Transverse colon (tissue), 4 donors: ENCODE measurements around the gene FGF7. TPM values are rescaled to one million over a fixed set of nuclear protein-coding genes. Genes with fewer than 3 reads are reported as not detected.
"Not testable (repeated sequence)": the region's sequence is repeated elsewhere in the genome, so short reads cannot be mapped to it uniquely, and the experiment has no call there.

ENCODE experiments used
- DNase-seq: peaks from one replicate; pipeline ENCODE4 v3.0.0-alpha.2; 2019
- H3K27ac ChIP-seq, 4 donors: fragments of 200-600 bp; sonication (generic); 2 replicates each; pipeline ENCODE4 v1.5.1; 2016 to 2018; ENCODE audit warnings: inconsistent platforms in 4 of 4
- H3K27me3 ChIP-seq: fragments of 200-600 bp; sonication (generic); 2 replicates; pipeline ENCODE4 v1.5.1; 2017; ENCODE audit warnings: inconsistent platforms
- H3K36me3 ChIP-seq, 4 donors: fragments of 200-600 bp; sonication (generic); 2 replicates each; pipeline ENCODE4 v1.5.1; 2017 to 2019; ENCODE audit warnings: inconsistent platforms in 4 of 4
- H3K4me1 ChIP-seq, 4 donors: fragments of 200-600 bp; sonication (generic); 2 replicates each; pipeline ENCODE4 v1.5.1; 2017 to 2020; ENCODE audit warnings: inconsistent platforms in 4 of 4
- H3K4me3 ChIP-seq, 4 donors: fragments of 200-600 bp; sonication (generic); 1 replicate in 1 of 4; 2 replicates in 3 of 4; pipeline versions ENCODE4 v1.5.1 to v1.6.1; 2017 to 2019; ENCODE audit warnings: inconsistent platforms in 4 of 4
- H3K9me3 ChIP-seq, 2 donors: fragments of 200-600 bp; sonication (generic); 2 replicates each; pipeline ENCODE4 v1.5.1; 2017 to 2019; ENCODE audit warnings: inconsistent platforms in 2 of 2
- CTCF ChIP-seq, 5 experiments: fragments of 200-600 bp in 3 of 5; fragments of 450-650 bp in 2 of 5; sonication (generic) in 3 of 5; IDR thresholded peaks; 1 replicate in 2 of 5; 2 replicates in 3 of 5; pipeline ENCODE4 v1.5.1; 2016 to 2017; ENCODE audit warnings: antibody characterized with exemption in 5 of 5, inconsistent platforms in 3 of 5, mild to moderate bottlenecking in 2 of 5, moderate library complexity in 1 of 5
- EP300 ChIP-seq: sonication (generic); formaldehyde crosslinking; IDR thresholded peaks from one replicate; pipeline ENCODE4 v1.6.1; 2017; ENCODE audit warnings: antibody characterized with exemption, low read depth
- POLR2A ChIP-seq: fragments of 450-650 bp; IDR thresholded peaks from one replicate; pipeline ENCODE4 v1.6.1; 2016; ENCODE audit warnings: antibody characterized with exemption, mild to moderate bottlenecking, moderate library complexity
- POLR2AphosphoS5 ChIP-seq, 3 donors: sonication (generic); formaldehyde crosslinking; IDR thresholded peaks; one replicate each; pipeline ENCODE4 v1.6.1; 2016; ENCODE audit warnings: antibody characterized with exemption in 3 of 3
- WGBS, 2 donors: methylation state at CpG; one replicate each; pipeline ENCODE4 v1.1.5; 2018; ENCODE audit warnings: low coverage in 1 of 2; 5-methylcytosine and 5-hydroxymethylcytosine counted together
- in situ Hi-C, 4 donors: fragments of 200-750 bp; cut with MboI; loops; one replicate each; pipeline versions ENCODE4 v1.15.0 to v1.15.1; 2017; ENCODE audit warnings: low sequenced_read_pairs in 3 of 4, low pct_ligation_motif_present in 1 of 4, low pct_unique_long_range_greater_than_20kb in 1 of 4
- intact Hi-C: fragments of 100-400 bp; cut with DNase I; formaldehyde crosslinking; loops from one replicate; pipeline ENCODE4 v1.15.1; 2023; ENCODE audit warnings: low total_unique reads
- total RNA-seq, 4 donors: library from RNA; depleted of rRNA; stranded (reverse); fragments of >200 nt; gene quantifications; one replicate each; pipeline ENCODE4 v1.1.0, GENCODE V29; 2016

Gene FGF7
- total RNA-seq, 4 donors from 2014 or later = 11.2 to 18.6 (median 17.9) TPM

GRCh38 chr15:49473031-49473430 lies 50.0 kb downstream of the FGF7 start:
- Histone ChIP-seq H3K27ac (no peak overlapping the region), H3K4me3 (no peak overlapping the region), H3K27me3 (no peaks in the 10 kb centered on the region), H3K4me1 (peaks cover 0 to 17% (median 0%) of the 10 kb centered on the region in 4 donors), H3K9me3 (no peaks in the 10 kb centered on the region), H3K36me3 (no peaks in the 10 kb centered on the region)
- intact Hi-C loops = no loop called here
- TF ChIP-seq CTCF (IDR thresholded peaks at IDR 0.05) (no peak), POLR2AphosphoS5 (IDR thresholded peaks at IDR 0.05) (no peak), EP300 (no peak), POLR2A (no peak)
- WGBS, 2 donors = 47 to 60% methylated on average over 1 of the region's 1 CpG
- DNase-seq = no peak
- in situ Hi-C loops = no loop called here

GRCh38 chr15:49478021-49478420 lies 55.0 kb downstream of the FGF7 start:
- H3K27ac ChIP-seq, H3K27me3 ChIP-seq, H3K4me3 ChIP-seq, H3K4me1 ChIP-seq, in situ Hi-C loops, H3K9me3 ChIP-seq, H3K36me3 ChIP-seq, intact Hi-C loops, DNase-seq: not testable (repeated sequence)
- 69 to 92% methylated on average over 3 to 4 of the region's 4 CpGs for WGBS, 2 donors

GRCh38 chr15:49478982-49479381 lies 55.9 kb downstream of the FGF7 start:
- intact Hi-C loops, H3K27ac ChIP-seq, in situ Hi-C loops, DNase-seq, H3K4me1 ChIP-seq, H3K36me3 ChIP-seq, H3K27me3 ChIP-seq, H3K4me3 ChIP-seq, H3K9me3 ChIP-seq: not testable (repeated sequence)

GRCh38 chr15:49485401-49485800 lies 62.4 kb downstream of the FGF7 start:
- 77 to 78% methylated on average over 1 of the region's 1 CpG for WGBS, 2 donors
- not testable (repeated sequence) for DNase-seq

GRCh38 chr15:49490966-49491365 lies 67.9 kb downstream of the FGF7 start:
- Histone ChIP-seq H3K4me3 (no peak overlapping the region), H3K27ac (no peak overlapping the region), H3K9me3 (no peaks in the 10 kb centered on the region), H3K27me3 (no peaks in the 10 kb centered on the region), H3K4me1 (no peaks in the 10 kb centered on the region), H3K36me3 (no peaks in the 10 kb centered on the region)
- in situ Hi-C loops = no loop called here
- intact Hi-C loops = no loop called here
- DNase-seq = no peak
- TF ChIP-seq CTCF (IDR thresholded peaks at IDR 0.05) = no peak
- no peak for TF ChIP-seq POLR2AphosphoS5 (IDR thresholded peaks at IDR 0.05)
- TF ChIP-seq EP300 = no peak
- TF ChIP-seq POLR2A = no peak
- 54 to 86% methylated on average over 1 of the region's 1 CpG for WGBS, 2 donors

More at GRCh38 chr15:49485401-49485800, 62.4 kb downstream of the FGF7 start:
- H3K27me3 ChIP-seq, intact Hi-C loops, in situ Hi-C loops, H3K9me3 ChIP-seq, H3K4me3 ChIP-seq, H3K27ac ChIP-seq, H3K4me1 ChIP-seq, H3K36me3 ChIP-seq: not testable (repeated sequence)

GRCh38 chr15:49492151-49492550 lies 69.1 kb downstream of the FGF7 start:
- no peak for DNase-seq
- intact Hi-C loops (no loop called here), in situ Hi-C loops (no loop called here)
- H3K4me3 ChIP-seq = no peak overlapping the region
- no peaks in the 10 kb centered on the region for H3K36me3 ChIP-seq
- no peak for TF ChIP-seq EP300
- no peak for TF ChIP-seq CTCF (IDR thresholded peaks at IDR 0.05)
- TF ChIP-seq POLR2A = no peak
- no peak for TF ChIP-seq POLR2AphosphoS5 (IDR thresholded peaks at IDR 0.05)
- no peaks in the 10 kb centered on the region for H3K27me3 ChIP-seq
- H3K27ac ChIP-seq = no peak overlapping the region
- H3K4me1 ChIP-seq = no peaks in the 10 kb centered on the region
- 90 to 93% methylated on average over 2 of the region's 2 CpGs for WGBS, 2 donors
- no peaks in the 10 kb centered on the region for H3K9me3 ChIP-seq
